H1 (cell line): ENCODE data around the gene ATPAF1. TPM values are rescaled to one million over a fixed set of nuclear protein-coding genes. Genes with fewer than 3 reads are reported as not detected.

ENCODE experiments used
- CTCF ChIA-PET: fragments of 300-600 bp; sonication (Branson Sonifier 250); formaldehyde crosslinking; loops from one replicate; lab custom pipeline; 2021; ENCODE audit not compliant: partially characterized antibody; lab: Charles Lee
- POLR2A ChIA-PET: fragments of 300-600 bp; sonication (Branson Sonifier 250); formaldehyde crosslinking; loops from one replicate; lab custom pipeline; 2021; ENCODE audit warnings: inconsistent platforms; ENCODE audit not compliant: partially characterized antibody; lab: Charles Lee
- DNase-seq, 2 experiments: peaks; one replicate each; pipeline versions ENCODE4 v3.0.0 to v3.0.0-alpha.2; 2010 to 2022; ENCODE audit warnings: low spot score in 2 of 2, low read depth in 1 of 2, mixed read lengths in 1 of 2
- FAIRE-seq: peaks from 2 replicates; lab custom pipeline; 2011; peaks lifted over from hg19 to GRCh38; lab: Jason Lieb, UNC
- H2AFZ ChIP-seq: 2 replicates; pipeline ENCODE4 v1.8.1; 2012; ENCODE audit warnings: low read length, inconsistent platforms
- H2AK5ac ChIP-seq: 2 replicates; pipeline ENCODE4 v1.6.1; 2013; ENCODE audit warnings: low read depth, low read length
- H2BK120ac ChIP-seq: replicated peaks from 2 replicates; pipeline ENCODE3; 2013; ENCODE audit warnings: low read depth, low read length, inconsistent platforms
- H2BK12ac ChIP-seq: 2 replicates; pipeline ENCODE4 v1.6.1; 2013; ENCODE audit warnings: low read depth, low read length
- H2BK15ac ChIP-seq: 2 replicates; pipeline ENCODE4 v1.6.1; 2013; ENCODE audit warnings: low read length
- H2BK20ac ChIP-seq: 2 replicates; pipeline ENCODE4 v1.6.1; 2013; ENCODE audit warnings: low read length
- H2BK5ac ChIP-seq: 2 replicates; pipeline ENCODE4 v1.6.1; 2013; ENCODE audit warnings: low read depth, low read length
- H3K14ac ChIP-seq: 2 replicates; pipeline ENCODE4 v1.6.1; 2013; ENCODE audit warnings: inconsistent platforms; ENCODE audit not compliant: insufficient read length
- H3K18ac ChIP-seq: 2 replicates; pipeline ENCODE4 v1.6.1; 2013; ENCODE audit warnings: low read length; ENCODE audit errors: extremely low read depth
- H3K23ac ChIP-seq: 2 replicates; pipeline ENCODE4 v1.6.1; 2013; ENCODE audit warnings: inconsistent platforms; ENCODE audit not compliant: insufficient read length
- H3K23me2 ChIP-seq: 2 replicates; pipeline ENCODE4 v1.6.1; 2013; ENCODE audit warnings: low read depth, low read length
- H3K27ac ChIP-seq: 2 replicates; pipeline ENCODE4 v1.6.1; 2011; ENCODE audit warnings: low read depth, low read length, inconsistent platforms
- H3K27me3 ChIP-seq, 4 experiments: replicated peaks in 1 of 4; 1 replicate in 1 of 4; 2 replicates in 3 of 4; pipeline versions ENCODE4 v1.6.1 to v1.8.1; 2011 to 2013; ENCODE audit warnings: low read length in 3 of 4, mild to moderate bottlenecking in 3 of 4, inconsistent platforms in 2 of 4, mixed read lengths in 2 of 4, moderate library complexity in 1 of 4; ENCODE audit not compliant: control insufficient read depth in 3 of 4, insufficient read depth in 3 of 4; ENCODE audit errors: extremely low read depth in 1 of 4
- H3K36me3 ChIP-seq, 4 experiments: 2 replicates each; pipeline versions ENCODE4 v1.6.1 to v1.8.1; 2011 to 2013; ENCODE audit warnings: mild to moderate bottlenecking in 4 of 4, low read length in 3 of 4, moderate library complexity in 2 of 4, control low read depth in 1 of 4, inconsistent platforms in 1 of 4; ENCODE audit not compliant: insufficient read depth in 4 of 4, control insufficient read depth in 2 of 4
- H3K4ac ChIP-seq: replicated peaks from 2 replicates; pipeline ENCODE3; 2013; ENCODE audit warnings: low read length, low read depth, mixed read lengths, inconsistent platforms; ENCODE audit not compliant: insufficient read length
- H3K4me1 ChIP-seq, 4 experiments: replicated peaks in 1 of 4; 1 replicate in 1 of 4; 2 replicates in 3 of 4; pipeline versions ENCODE4 v1.6.1 to v1.8.1; 2011 to 2013; ENCODE audit warnings: low read length in 3 of 4, inconsistent platforms in 2 of 4, mixed read lengths in 1 of 4; ENCODE audit not compliant: insufficient read depth in 4 of 4, control insufficient read depth in 3 of 4
- H3K4me2 ChIP-seq, 2 experiments: 2 replicates each; pipeline versions ENCODE4 v1.6.1 to v1.8.1; 2011 to 2013; ENCODE audit warnings: low read depth in 2 of 2, low read length in 2 of 2, control low read depth in 1 of 2, inconsistent platforms in 1 of 2, mild to moderate bottlenecking in 1 of 2; ENCODE audit not compliant: insufficient read depth in 1 of 2
- H3K4me3 ChIP-seq, 4 experiments: fragments of 200-600, 300-600 bp in 1 of 4; sonication (generic), shearing (Covaris generic), sonication (Bioruptor Twin) in 1 of 4; 2 replicates each; pipeline versions ENCODE4 v1.5.1 to v1.8.1; 2011 to 2016; ENCODE audit warnings: low read length in 4 of 4, low read depth in 3 of 4, control low read depth in 2 of 4, inconsistent platforms in 2 of 4, mild to moderate bottlenecking in 2 of 4, mixed read lengths in 1 of 4, moderate library complexity in 1 of 4; ENCODE audit not compliant: insufficient read depth in 2 of 4; ENCODE audit errors: extremely low read depth in 1 of 4
- H3K56ac ChIP-seq: replicated peaks from 2 replicates; pipeline ENCODE3; 2013; ENCODE audit warnings: low read depth, mild to moderate bottlenecking, mixed read lengths, low read length, inconsistent platforms; ENCODE audit not compliant: insufficient read length
- H3K79me1 ChIP-seq: 2 replicates; pipeline ENCODE4 v1.6.1; 2013; ENCODE audit warnings: low read depth, low read length, control low read depth
- H3K79me2 ChIP-seq, 2 experiments: 2 replicates each; pipeline versions ENCODE4 v1.6.1 to v1.8.1; 2012 to 2013; ENCODE audit warnings: low read length in 2 of 2, mild to moderate bottlenecking in 2 of 2, inconsistent platforms in 1 of 2; ENCODE audit not compliant: insufficient read depth in 2 of 2, control insufficient read depth in 1 of 2
- H3K9ac ChIP-seq, 4 experiments: replicated peaks in 1 of 4; 1 replicate in 1 of 4; 2 replicates in 3 of 4; pipeline versions ENCODE4 v1.6.1 to v1.8.1; 2011 to 2013; ENCODE audit warnings: low read depth in 3 of 4, low read length in 3 of 4, control low read depth in 2 of 4, mild to moderate bottlenecking in 2 of 4, moderate library complexity in 2 of 4, inconsistent platforms in 1 of 4; ENCODE audit errors: extremely low read depth in 1 of 4
- H3K9me3 ChIP-seq, 2 experiments: 2 replicates each; pipeline versions ENCODE4 v1.6.1 to v1.8.1; 2012 to 2013; ENCODE audit warnings: mild to moderate bottlenecking in 2 of 2, moderate library complexity in 2 of 2, control low read depth in 1 of 2, inconsistent platforms in 1 of 2, low read depth in 1 of 2, low read length in 1 of 2, mixed read lengths in 1 of 2; ENCODE audit not compliant: insufficient read depth in 2 of 2
- H4K20me1 ChIP-seq, 2 experiments: replicated peaks in 1 of 2; 2 replicates each; pipeline versions ENCODE3 to v1.8.1; 2011 to 2013; ENCODE audit warnings: inconsistent platforms in 2 of 2, low read length in 2 of 2, mild to moderate bottlenecking in 1 of 2; ENCODE audit not compliant: insufficient read depth in 2 of 2, control insufficient read depth in 1 of 2
- H4K5ac ChIP-seq: 2 replicates; pipeline ENCODE4 v1.6.1; 2013; ENCODE audit warnings: low read length, low read depth, mixed read lengths, inconsistent platforms; ENCODE audit not compliant: insufficient read length
- H4K8ac ChIP-seq: 2 replicates; pipeline ENCODE4 v1.8.0; 2013; ENCODE audit warnings: mild to moderate bottlenecking, moderate library complexity, low read length, inconsistent platforms; ENCODE audit not compliant: insufficient read depth; ENCODE audit errors: extremely low read depth
- H4K91ac ChIP-seq: replicated peaks from 2 replicates; pipeline ENCODE3; 2013; ENCODE audit warnings: low read length, mixed read lengths, inconsistent platforms; ENCODE audit not compliant: insufficient read length
- CHD1 ChIP-seq: IDR thresholded peaks from 2 replicates; pipeline ENCODE4 v1.6.1; 2012; ENCODE audit warnings: low read depth, low read length, improper control_type of control experiment
- CREB1 ChIP-seq: IDR thresholded peaks from 2 replicates; pipeline ENCODE4 v1.6.1; 2012; ENCODE audit warnings: inconsistent platforms
- EP300 ChIP-seq, 2 experiments: IDR thresholded peaks; 1 replicate in 1 of 2; 2 replicates in 1 of 2; pipeline ENCODE4 v1.6.1; 2011 to 2012; ENCODE audit warnings: low read depth in 2 of 2, low read length in 2 of 2, mild to moderate bottlenecking in 2 of 2, borderline replicate concordance in 1 of 2, inconsistent platforms in 1 of 2, moderate library complexity in 1 of 2
- GABPA ChIP-seq: IDR thresholded peaks from 2 replicates; pipeline ENCODE4 v1.6.1; 2011; ENCODE audit warnings: mild to moderate bottlenecking, low read length, moderate library complexity, borderline replicate concordance; ENCODE audit not compliant: insufficient read depth
- GTF2F1 ChIP-seq: IDR thresholded peaks from 2 replicates; pipeline ENCODE4 v1.6.1; 2012; ENCODE audit warnings: low read depth, low read length, improper control_type of control experiment, borderline replicate concordance
- HDAC6 ChIP-seq: IDR thresholded peaks from one replicate; pipeline ENCODE4 v1.7.1; 2012; ENCODE audit warnings: low read depth, mild to moderate bottlenecking, inconsistent platforms, low read length, moderate library complexity
- JUN ChIP-seq: IDR thresholded peaks from 2 replicates; pipeline ENCODE4 v1.6.1; 2011; ENCODE audit warnings: low read depth, mild to moderate bottlenecking, improper control_type of control experiment, low read length
- KDM5A ChIP-seq: fragments of 200-600 bp; IDR thresholded peaks from 2 replicates; pipeline ENCODE4 v1.7.1; 2012; ENCODE audit warnings: mild to moderate bottlenecking, low read length, inconsistent platforms, mixed read lengths
- POLR2A ChIP-seq, 2 experiments: IDR thresholded peaks; 1 replicate in 1 of 2; 2 replicates in 1 of 2; pipeline ENCODE4 v1.6.1; 2011; ENCODE audit warnings: low read depth in 2 of 2, low read length in 2 of 2, mild to moderate bottlenecking in 2 of 2; ENCODE audit errors: control extremely low read depth in 1 of 2
- SIRT6 ChIP-seq: IDR thresholded peaks from one replicate; pipeline ENCODE4 v1.7.1; 2012; ENCODE audit warnings: low read length, inconsistent platforms
- SRF ChIP-seq: IDR thresholded peaks from 2 replicates; pipeline ENCODE4 v1.6.1; 2011; ENCODE audit warnings: mild to moderate bottlenecking, low read depth, low read length, moderate library complexity
- WGBS, 2 experiments: shearing (Covaris generic) in 1 of 2; methylation state at CpG; one replicate each; pipeline versions ENCODE4 v1.1.6 to v1.1.7; 2013 to 2015; ENCODE audit warnings: low lambda C conversion rate in 2 of 2, mixed read lengths in 2 of 2, inconsistent platforms in 1 of 2, low coverage in 1 of 2, missing lambda C conversion rate in 1 of 2; ENCODE audit not compliant: insufficient replicate concordance in 2 of 2, insufficient coverage in 1 of 2, insufficient read length in 1 of 2; ENCODE audit errors: extremely low coverage in 1 of 2, missing lambda C conversion rate in 1 of 2; 5-methylcytosine and 5-hydroxymethylcytosine counted together
- polyA plus RNA-seq, 7 experiments: library from polyadenylated mRNA; depleted of rRNA in 3 of 7; stranded (reverse) in 5 of 7; unstranded in 2 of 7; fragments of >200 nt in 5 of 7; fragments of 200-250 nt in 2 of 7; gene quantifications; 1 replicate in 5 of 7; 2 replicates in 1 of 7; 4 replicates in 1 of 7; pipeline versions ENCODE4 v1.2.1 to v1.2.3, GENCODE V29; 2011 to 2013; ENCODE audit warnings: missing spikeins in 2 of 7, mixed read lengths in 2 of 7
- total RNA-seq: library from RNA; stranded (reverse); fragmentation: NEBNext Ultra II Directional; extraction: Animal tissue kit (Norgen Biotek cat#: 25700); gene quantifications from 2 replicates; pipeline ENCODE4 v1.2.1, GENCODE V29; 2021
- TF ChIP-seq, protein P1 (sequence below): IDR thresholded peaks from 2 replicates; pipeline ENCODE4 v1.6.1; 2012; ENCODE audit warnings: inconsistent platforms
- TF ChIP-seq, protein P2 (sequence below): IDR thresholded peaks from 2 replicates; pipeline ENCODE4 v1.6.1; 2012; ENCODE audit warnings: low read length, inconsistent platforms

The ATPAF1 gene
- total and polyA plus RNA-seq, 2 of the 8 experiments (the other 6 are each of a cell fraction or from before 2014, with no cell fraction given) = 46.7 to 55.9 TPM

DNA sequence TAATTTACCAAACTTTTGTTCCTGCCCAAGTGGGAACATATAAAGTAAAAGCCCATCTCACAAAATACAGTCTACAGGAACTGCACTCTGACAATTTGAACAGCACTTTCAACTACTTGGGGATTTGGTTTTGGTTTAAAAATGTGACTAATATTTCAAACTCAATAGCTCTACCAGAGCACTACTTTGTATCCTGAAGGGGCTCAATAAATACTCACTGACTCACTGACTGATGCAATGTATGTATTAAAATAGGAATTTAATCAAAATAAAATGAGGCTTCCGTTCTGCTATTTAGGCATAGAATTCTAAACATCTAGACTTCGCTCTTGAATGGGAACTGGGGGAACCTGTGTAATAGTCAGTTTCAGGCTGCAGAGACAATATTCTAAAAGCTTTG is 28.9 kb upstream of the ATPAF1 start:
- Histone ChIP-seq H3K79me2 (no peaks in the 10 kb centered on the region), H2BK120ac (no peak overlapping the region), H3K56ac (no peak overlapping the region), H3K23me2 (no peaks in the 10 kb centered on the region; the same call in 1 of the 2 replicates), H3K4me3 (no peak overlapping the region), H3K36me3 (peaks cover 0 to 23% (median 15%) of the 10 kb centered on the region in 4 experiments; a peak in 5 of 8 replicates), H3K4me1 (no peaks in the 10 kb centered on the region), H3K18ac (no peak overlapping the region), H2BK12ac (no peak overlapping the region), H3K9ac (no peak overlapping the region), H3K27me3 (no peaks in the 10 kb centered on the region), H2BK15ac (no peak overlapping the region), H2BK5ac (no peak overlapping the region), H3K14ac (no peak overlapping the region), H3K9me3 (no peaks in the 10 kb centered on the region), H3K4ac (no peak overlapping the region), H2AK5ac (no peak overlapping the region), H2AFZ (no peak overlapping the region), H3K27ac (no peak overlapping the region), H3K4me2 (no peak overlapping the region), H4K8ac (no peak overlapping the region), H3K23ac (no peak overlapping the region), H3K79me1 (no peaks in the 10 kb centered on the region), H4K5ac (no peak overlapping the region), H4K91ac (no peak overlapping the region), H2BK20ac (no peak overlapping the region), H4K20me1 (peaks cover 2 to 7% of the 10 kb centered on the region in 2 experiments)
- no peak for FAIRE-seq
- no peak for DNase-seq
- CTCF ChIA-PET = interaction anchor here (1.3 to 1.4 kb wide), 2 partner anchors 21 to 478 kb away, joined by 3 to 5 read pairs; no protein-coding TSS in a partner anchor
- POLR2A ChIA-PET = no interaction called here
- WGBS, 2 experiments = 97% methylated on average over 2 of the region's 2 CpGs; no CpG with 5 or more reads in 1 of the 2 experiments
- TF ChIP-seq KDM5A = no peak
- TF ChIP-seq CHD1 = no peak
- TF ChIP-seq, protein P1, sequence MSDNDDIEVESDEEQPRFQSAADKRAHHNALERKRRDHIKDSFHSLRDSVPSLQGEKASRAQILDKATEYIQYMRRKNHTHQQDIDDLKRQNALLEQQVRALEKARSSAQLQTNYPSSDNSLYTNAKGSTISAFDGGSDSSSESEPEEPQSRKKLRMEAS = no peak
- TF ChIP-seq, protein P2, sequence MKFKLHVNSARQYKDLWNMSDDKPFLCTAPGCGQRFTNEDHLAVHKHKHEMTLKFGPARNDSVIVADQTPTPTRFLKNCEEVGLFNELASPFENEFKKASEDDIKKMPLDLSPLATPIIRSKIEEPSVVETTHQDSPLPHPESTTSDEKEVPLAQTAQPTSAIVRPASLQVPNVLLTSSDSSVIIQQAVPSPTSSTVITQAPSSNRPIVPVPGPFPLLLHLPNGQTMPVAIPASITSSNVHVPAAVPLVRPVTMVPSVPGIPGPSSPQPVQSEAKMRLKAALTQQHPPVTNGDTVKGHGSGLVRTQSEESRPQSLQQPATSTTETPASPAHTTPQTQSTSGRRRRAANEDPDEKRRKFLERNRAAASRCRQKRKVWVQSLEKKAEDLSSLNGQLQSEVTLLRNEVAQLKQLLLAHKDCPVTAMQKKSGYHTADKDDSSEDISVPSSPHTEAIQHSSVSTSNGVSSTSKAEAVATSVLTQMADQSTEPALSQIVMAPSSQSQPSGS = no peak
- TF ChIP-seq HDAC6 = no peak
- TF ChIP-seq JUN = no peak
- no peak for TF ChIP-seq CREB1
- no peak for TF ChIP-seq SRF
- TF ChIP-seq POLR2A (IDR thresholded peaks at IDR 0.05; ENCODE audit: control extremely low read depth in 1 of 2, low read depth in 2 of 2, low read length in 2 of 2) = no peak
- no peak for TF ChIP-seq EP300 (IDR thresholded peaks at IDR 0.05; ENCODE audit: borderline replicate concordance in 1 of 2, low read depth in 2 of 2, low read length in 2 of 2)
- TF ChIP-seq GABPA = no peak
- no peak for TF ChIP-seq GTF2F1
- no peak for TF ChIP-seq SIRT6
